ENCODE data around the gene CD22. TPM values are rescaled to one million over a fixed set of nuclear protein-coding genes. Genes with fewer than 3 reads are reported as not detected.

Gene CD22
- total and polyA plus RNA-seq, 10 donors = 251 to 446 (median 362) TPM

- Histone ChIP-seq H3K36me3 (no peaks in the 10 kb centered on the region), H3K27ac (no peak overlapping the region), H3K9me3 (no peaks in the 10 kb centered on the region), H3K4me3 (no peak overlapping the region), H3K27me3 (replicated peaks in 1 of 7) (peaks cover 0 to 17% (median 0%) of the 10 kb centered on the region in 7 donors), H3K4me1 (peaks cover 19 to 66% (median 39%) of the 10 kb centered on the region in 6 donors)
- DNase-seq = peak; percentile 78
- intact Hi-C loops (cut with DNase I; ENCODE audit: low total_unique reads) = loop anchor here (2.0 to 10.0 kb wide), 2 partner anchors 117 to 143 kb away; partner anchors contain the start of gene KRTDAP
- WGBS, 5 donors = 93 to 97% (median 94%) methylated on average over 43 to 47 of the region's 47 CpGs
- TF ChIP-seq POLR2A (IDR thresholded peaks at IDR 0.05) = no peak
- TF ChIP-seq POLR2AphosphoS5 (IDR thresholded peaks at IDR 0.05) = peak in 1 of 3 donors; percentile 38
Observed at GRCh38 chr19:35351411-35352176, 22.6 kb downstream of the CD22 start.

DNA sequence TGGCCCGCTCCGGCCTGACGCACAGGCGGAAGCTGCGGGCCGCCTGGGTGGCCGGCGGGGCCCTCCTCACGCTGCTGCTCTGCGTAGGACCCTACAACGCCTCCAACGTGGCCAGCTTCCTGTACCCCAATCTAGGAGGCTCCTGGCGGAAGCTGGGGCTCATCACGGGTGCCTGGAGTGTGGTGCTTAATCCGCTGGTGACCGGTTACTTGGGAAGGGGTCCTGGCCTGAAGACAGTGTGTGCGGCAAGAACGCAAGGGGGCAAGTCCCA, 23.1 kb downstream of the CD22 start:
- Histone ChIP-seq H3K9me3 (no peaks in the 10 kb centered on the region), H3K36me3 (no peaks in the 10 kb centered on the region), H3K27ac (no peak overlapping the region), H3K4me3 (no peak overlapping the region), H3K4me1 (peaks cover 14 to 61% (median 34%) of the 10 kb centered on the region in 6 donors), H3K27me3 (replicated peaks in 1 of 7) (peaks cover 0 to 17% (median 0%) of the 10 kb centered on the region in 7 donors)
- 84 to 91% (median 85%) methylated on average over 12 to 18 of the region's 18 CpGs for WGBS, 5 donors
- TF ChIP-seq, protein P1, sequence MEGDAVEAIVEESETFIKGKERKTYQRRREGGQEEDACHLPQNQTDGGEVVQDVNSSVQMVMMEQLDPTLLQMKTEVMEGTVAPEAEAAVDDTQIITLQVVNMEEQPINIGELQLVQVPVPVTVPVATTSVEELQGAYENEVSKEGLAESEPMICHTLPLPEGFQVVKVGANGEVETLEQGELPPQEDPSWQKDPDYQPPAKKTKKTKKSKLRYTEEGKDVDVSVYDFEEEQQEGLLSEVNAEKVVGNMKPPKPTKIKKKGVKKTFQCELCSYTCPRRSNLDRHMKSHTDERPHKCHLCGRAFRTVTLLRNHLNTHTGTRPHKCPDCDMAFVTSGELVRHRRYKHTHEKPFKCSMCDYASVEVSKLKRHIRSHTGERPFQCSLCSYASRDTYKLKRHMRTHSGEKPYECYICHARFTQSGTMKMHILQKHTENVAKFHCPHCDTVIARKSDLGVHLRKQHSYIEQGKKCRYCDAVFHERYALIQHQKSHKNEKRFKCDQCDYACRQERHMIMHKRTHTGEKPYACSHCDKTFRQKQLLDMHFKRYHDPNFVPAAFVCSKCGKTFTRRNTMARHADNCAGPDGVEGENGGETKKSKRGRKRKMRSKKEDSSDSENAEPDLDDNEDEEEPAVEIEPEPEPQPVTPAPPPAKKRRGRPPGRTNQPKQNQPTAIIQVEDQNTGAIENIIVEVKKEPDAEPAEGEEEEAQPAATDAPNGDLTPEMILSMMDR (IDR thresholded peaks at IDR 0.05 in 8 of 11, conservative IDR thresholded peaks at IDR 0.05 in 3 of 11) = no peak
- TF ChIP-seq POLR2AphosphoS5 (IDR thresholded peaks at IDR 0.05) (no peak), POLR2A (IDR thresholded peaks at IDR 0.05) (no peak)
- no peak for DNase-seq
- intact Hi-C loops (cut with DNase I; ENCODE audit: low total_unique reads) = loop anchor here (2.0 to 10.0 kb wide), 2 partner anchors 117 to 143 kb away; partner anchors contain the start of gene KRTDAP

GRCh38 chr19:35352448-35353304, 23.7 kb downstream of the CD22 start:
- no peak for TF ChIP-seq POLR2A (IDR thresholded peaks at IDR 0.05)
- peak in 1 of 3 donors; percentile 7 for TF ChIP-seq POLR2AphosphoS5 (IDR thresholded peaks at IDR 0.05)
- TF ChIP-seq, protein P1 (IDR thresholded peaks at IDR 0.05 in 8 of 11, conservative IDR thresholded peaks at IDR 0.05 in 3 of 11) = peak; percentile 74 to 97 (median 91)
- Histone ChIP-seq H3K27me3 (replicated peaks in 1 of 7) (peaks cover 0 to 17% (median 0%) of the 10 kb centered on the region in 7 donors), H3K9me3 (no peaks in the 10 kb centered on the region), H3K4me3 (no peak overlapping the region), H3K27ac (peak overlapping the region in 2 of 8 donors; percentile 14 to 59), H3K4me1 (peaks cover 10 to 60% (median 29%) of the 10 kb centered on the region in 6 donors), H3K36me3 (no peaks in the 10 kb centered on the region)
- intact Hi-C loops (cut with DNase I; ENCODE audit: low total_unique reads) = loop anchor here (2.0 to 10.0 kb wide), 2 partner anchors 116 to 142 kb away; partner anchors contain the start of gene KRTDAP
- WGBS, 5 donors = 30 to 37% (median 32%) methylated on average over 30 to 32 of the region's 32 CpGs
- peak; percentile 90 for DNase-seq

- peaks cover 4 to 58% (median 26%) of the 10 kb centered on the region in 6 donors for H3K4me1 ChIP-seq
- peak; percentile 54 for DNase-seq
- no peaks in the 10 kb centered on the region for H3K9me3 ChIP-seq
- peak overlapping the region in 3 of 8 donors; percentile 4 to 59 (median 14) for H3K27ac ChIP-seq
- WGBS, 5 donors = 69 to 85% (median 79%) methylated on average over 9 of the region's 9 CpGs
- TF ChIP-seq, protein P1 (IDR thresholded peaks at IDR 0.05 in 8 of 11, conservative IDR thresholded peaks at IDR 0.05 in 3 of 11) = peak in 1 of 11 experiments; percentile 15
- TF ChIP-seq POLR2A (IDR thresholded peaks at IDR 0.05) = no peak
- no peak for TF ChIP-seq POLR2AphosphoS5 (IDR thresholded peaks at IDR 0.05)
- H3K36me3 ChIP-seq = no peaks in the 10 kb centered on the region
- no peak overlapping the region for H3K4me3 ChIP-seq
- intact Hi-C loops (cut with DNase I; ENCODE audit: low total_unique reads) = loop anchor here (2.0 to 10.0 kb wide), 2 partner anchors 115 to 141 kb away; partner anchors contain the start of gene KRTDAP
- peaks cover 0 to 17% (median 0%) of the 10 kb centered on the region in 7 donors for H3K27me3 ChIP-seq (replicated peaks in 1 of 7)
Observed at GRCh38 chr19:35353635-35354034, 24.6 kb downstream of the CD22 start.
